Neural progenitor cell (in vitro differentiated cells): ENCODE results near the gene EPHA2.

Experiments used
- EZH2 ChIP-seq: fragments of 200-600 bp; sonication (generic); IDR thresholded peaks from 2 replicates; pipeline ENCODE4 v1.6.1; 2017; ENCODE audit warnings: antibody characterized with exemption, mild to moderate bottlenecking, moderate library complexity
- EZH2phosphoT487 ChIP-seq: fragments of 200-600 bp; sonication (generic); IDR thresholded peaks from 2 replicates; pipeline ENCODE4 v1.6.1; 2017; ENCODE audit warnings: antibody characterized with exemption
- TF ChIP-seq, protein P1 (sequence below): fragments of 200-600 bp; sonication (generic); IDR thresholded peaks from 2 replicates; pipeline ENCODE4 v1.5.1; 2017; ENCODE audit warnings: antibody characterized with exemption, mild to moderate bottlenecking

DNA sequence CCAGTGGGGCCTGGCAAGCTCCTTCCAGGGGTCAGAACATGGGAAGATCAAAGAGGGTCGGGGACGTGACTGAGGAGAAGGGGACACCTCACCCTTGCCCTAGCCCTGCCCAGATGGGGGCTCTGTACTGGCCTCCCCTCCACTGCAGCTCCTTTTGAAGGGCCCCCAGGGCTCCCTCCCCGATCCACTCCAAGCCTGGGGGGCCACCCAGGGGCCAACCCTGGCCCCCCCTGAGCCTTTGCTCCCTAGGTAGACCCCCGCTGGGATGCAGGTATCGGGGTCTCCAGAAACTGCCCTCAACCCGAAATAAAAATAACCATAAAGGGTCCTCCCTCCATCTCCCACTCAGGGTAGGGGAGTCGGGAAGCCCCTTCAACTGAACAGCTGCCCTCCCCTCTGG is 45.0 kb downstream of the EPHA2 start:
- no peak for TF ChIP-seq EZH2
- TF ChIP-seq, protein P1, sequence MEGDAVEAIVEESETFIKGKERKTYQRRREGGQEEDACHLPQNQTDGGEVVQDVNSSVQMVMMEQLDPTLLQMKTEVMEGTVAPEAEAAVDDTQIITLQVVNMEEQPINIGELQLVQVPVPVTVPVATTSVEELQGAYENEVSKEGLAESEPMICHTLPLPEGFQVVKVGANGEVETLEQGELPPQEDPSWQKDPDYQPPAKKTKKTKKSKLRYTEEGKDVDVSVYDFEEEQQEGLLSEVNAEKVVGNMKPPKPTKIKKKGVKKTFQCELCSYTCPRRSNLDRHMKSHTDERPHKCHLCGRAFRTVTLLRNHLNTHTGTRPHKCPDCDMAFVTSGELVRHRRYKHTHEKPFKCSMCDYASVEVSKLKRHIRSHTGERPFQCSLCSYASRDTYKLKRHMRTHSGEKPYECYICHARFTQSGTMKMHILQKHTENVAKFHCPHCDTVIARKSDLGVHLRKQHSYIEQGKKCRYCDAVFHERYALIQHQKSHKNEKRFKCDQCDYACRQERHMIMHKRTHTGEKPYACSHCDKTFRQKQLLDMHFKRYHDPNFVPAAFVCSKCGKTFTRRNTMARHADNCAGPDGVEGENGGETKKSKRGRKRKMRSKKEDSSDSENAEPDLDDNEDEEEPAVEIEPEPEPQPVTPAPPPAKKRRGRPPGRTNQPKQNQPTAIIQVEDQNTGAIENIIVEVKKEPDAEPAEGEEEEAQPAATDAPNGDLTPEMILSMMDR: no peak
- TF ChIP-seq EZH2phosphoT487: no peak
